Placental epithelial cell (primary cell): Measurements from ENCODE around the gene NPSR1. TPM values are rescaled to one million over a fixed set of nuclear protein-coding genes. Genes with fewer than 3 reads are reported as not detected.

Source experiments
- small RNA-seq: library from RNA; depleted of rRNA; stranded (forward); fragments of <200 nt; gene quantifications from one replicate; pipeline ENCODE3, GENCODE V24; 2012
- total RNA-seq: library from RNA; depleted of rRNA; stranded (reverse); fragments of >200 nt; gene quantifications from 2 replicates; pipeline ENCODE4 v1.2.3, GENCODE V29; 2012

The NPSR1 gene
- not detected in 2 replicates for total RNA-seq

GRCh38 chr7:34657632-34658268, at the start of gene NPSR1:
NPSR1 (plus strand) TSS chr7:34658218; CDS start chr7:34658413, 195 bp downstream.

Small RNAs within 50 kb of the gene (small RNA-seq; reads per million reads assigned to genes)
- gene RF00322: not detected
- gene RN7SL132P: not detected
